GM23338 (cell line): ENCODE results near the gene ASAP2. TPM values are rescaled to one million over a fixed set of nuclear protein-coding genes. Genes with fewer than 3 reads are reported as not detected.

Experiments used
- ATAC-seq: fragments of 200-7000 bp; cut with Tn5 transposase; 3 replicates; pipeline ENCODE4 v1.9.1; 2020
- DNase-seq: peaks from one replicate; pipeline ENCODE4 v3.0.0-alpha.2; 2015; ENCODE audit warnings: low spot score
- H2AFZ ChIP-seq: fragments of 200-600 bp; sonication (generic); 2 replicates; pipeline ENCODE4 v1.8.0; 2016; ENCODE audit warnings: antibody characterized with exemption, mild to moderate bottlenecking, moderate library complexity
- H3F3A ChIP-seq: fragments of 200-600 bp; sonication (generic); replicated peaks from 2 replicates; pipeline ENCODE4 v1.8.0; 2017; ENCODE audit warnings: antibody characterized with exemption, mixed run types, low read depth
- H3K27ac ChIP-seq: fragments of 200-600 bp; sonication (generic); 2 replicates; pipeline ENCODE4 v1.6.1; 2016; ENCODE audit warnings: low read depth
- H3K27me3 ChIP-seq: fragments of 200-600 bp; sonication (generic); 2 replicates; pipeline ENCODE4 v1.8.0; 2016; ENCODE audit warnings: mild to moderate bottlenecking, mixed run types, moderate library complexity; ENCODE audit not compliant: insufficient read depth
- H3K36me3 ChIP-seq: fragments of 200-600 bp; sonication (generic); 2 replicates; pipeline ENCODE4 v1.8.0; 2016; ENCODE audit warnings: mild to moderate bottlenecking; ENCODE audit not compliant: insufficient read depth
- H3K4me1 ChIP-seq: fragments of 200-600 bp; sonication (generic); 2 replicates; pipeline ENCODE4 v1.8.0; 2016; ENCODE audit warnings: mild to moderate bottlenecking, moderate library complexity; ENCODE audit not compliant: insufficient read depth
- H3K4me2 ChIP-seq: fragments of 200-600 bp; sonication (generic); 2 replicates; pipeline ENCODE4 v1.7.1; 2017; ENCODE audit warnings: mixed run types
- H3K4me3 ChIP-seq: fragments of 200-600 bp; sonication (generic); 2 replicates; pipeline ENCODE4 v1.6.1; 2016; ENCODE audit warnings: mixed run types
- H3K79me2 ChIP-seq: fragments of 200-600 bp; sonication (generic); replicated peaks from 2 replicates; pipeline ENCODE4 v1.8.0; 2017; ENCODE audit warnings: mild to moderate bottlenecking; ENCODE audit not compliant: insufficient read depth
- H3K9me2 ChIP-seq: fragments of 200-600 bp; sonication (generic); 2 replicates; pipeline ENCODE4 v1.8.0; 2017; ENCODE audit not compliant: insufficient read depth
- H4K20me1 ChIP-seq: fragments of 200-600 bp; sonication (generic); replicated peaks from 2 replicates; pipeline ENCODE4 v1.8.0; 2017; ENCODE audit warnings: mild to moderate bottlenecking; ENCODE audit not compliant: insufficient read depth
- H3K27ac Mint-ChIP-seq: 2 replicates; pipeline ENCODE4 v1.8.0; 2020; ENCODE audit warnings: inconsistent platforms, mild to moderate bottlenecking, moderate library complexity, mixed read lengths
- H3K27me3 Mint-ChIP-seq: 3 replicates; pipeline ENCODE4 v1.8.0; 2022; ENCODE audit warnings: low read depth, mild to moderate bottlenecking, moderate library complexity, mixed read lengths, inconsistent platforms; ENCODE audit not compliant: insufficient read depth, poor library complexity
- H3K36me3 Mint-ChIP-seq: 3 replicates; pipeline ENCODE4 v1.8.0; 2021; ENCODE audit warnings: low read depth, mild to moderate bottlenecking, inconsistent platforms, moderate library complexity, mixed read lengths
- H3K4me1 Mint-ChIP-seq: 3 replicates; pipeline ENCODE4 v1.8.0; 2020; ENCODE audit warnings: mild to moderate bottlenecking, inconsistent platforms, mixed read lengths
- H3K4me3 Mint-ChIP-seq: 3 replicates; pipeline ENCODE4 v1.8.0; 2021; ENCODE audit warnings: moderate library complexity, mild to moderate bottlenecking, inconsistent platforms, mixed read lengths
- H3K9me3 Mint-ChIP-seq: 3 replicates; pipeline ENCODE4 v1.8.0; 2020; ENCODE audit warnings: moderate library complexity, mild to moderate bottlenecking, inconsistent platforms, mixed read lengths
- CREB1 ChIP-seq: fragments of 250-450 bp; sonication (Bioruptor Pico); IDR thresholded peaks from 2 replicates; pipeline ENCODE4 v1.5.0; 2020; ENCODE audit warnings: low read depth, mild to moderate bottlenecking, moderate library complexity
- EZH2 ChIP-seq: fragments of 200-600 bp; sonication (generic); IDR thresholded peaks from one replicate; pipeline ENCODE4 v1.8.0; 2017; ENCODE audit warnings: antibody characterized with exemption, mild to moderate bottlenecking, low read depth; ENCODE audit not compliant: unreplicated experiment
- EZH2phosphoT487 ChIP-seq: fragments of 200-600 bp; sonication (generic); IDR thresholded peaks from one replicate; pipeline ENCODE4 v1.8.1; 2018; ENCODE audit warnings: antibody characterized with exemption; ENCODE audit not compliant: unreplicated experiment
- JUNB ChIP-seq: IDR thresholded peaks from one replicate; pipeline ENCODE4 v1.6.1; 2016; ENCODE audit warnings: antibody characterized with exemption; ENCODE audit not compliant: unreplicated experiment
- NANOG ChIP-seq: IDR thresholded peaks from 2 replicates; pipeline ENCODE4 v1.6.1; 2016; ENCODE audit warnings: antibody characterized with exemption, borderline replicate concordance
- STAT1 ChIP-seq: IDR thresholded peaks from one replicate; pipeline ENCODE4 v1.6.1; 2016; ENCODE audit warnings: antibody characterized with exemption; ENCODE audit not compliant: unreplicated experiment
- ZNF114 ChIP-seq: fragments of 250-450 bp; sonication (Bioruptor Pico); IDR thresholded peaks from 2 replicates; pipeline ENCODE4 v1.5.0; 2020; ENCODE audit warnings: mild to moderate bottlenecking, moderate library complexity
- ZNF331 ChIP-seq: fragments of 250-450 bp; sonication (Bioruptor Pico); IDR thresholded peaks from 2 replicates; pipeline ENCODE4 v1.5.0; 2020; ENCODE audit warnings: low read depth, mild to moderate bottlenecking, moderate library complexity
- polyA plus RNA-seq: library from polyadenylated mRNA; unstranded; fragments of >200 nt; fragmentation: Nextera tagmentation; extraction: Ambion mirVana; gene quantifications from 2 replicates; pipeline ENCODE4 v1.2.1, GENCODE V29; 2016
- total RNA-seq: library from RNA; depleted of rRNA; stranded (reverse); fragments of >200 nt; shearing (Covaris generic); gene quantifications from 2 replicates; pipeline ENCODE4 v1.2.3, GENCODE V29; 2014
- TF ChIP-seq, protein P1 (sequence below), 2 experiments: fragments of 200-600 bp in 1 of 2; sonication (generic) in 1 of 2; conservative IDR thresholded peaks; 2 replicates each; pipeline versions ENCODE4 v1.5.1 to v1.6.1; 2016 to 2017; ENCODE audit warnings: antibody characterized with exemption in 2 of 2, low read depth in 2 of 2, mild to moderate bottlenecking in 2 of 2, moderate library complexity in 1 of 2
- TF ChIP-seq, protein P2 (sequence below): IDR thresholded peaks from one replicate; pipeline ENCODE4 v1.6.1; 2018; ENCODE audit warnings: antibody characterized with exemption; ENCODE audit not compliant: unreplicated experiment
- TF ChIP-seq, protein P3 (sequence below): IDR thresholded peaks from 2 replicates; pipeline ENCODE4 v1.6.1; 2016; ENCODE audit warnings: antibody characterized with exemption

Gene ASAP2
- total and polyA plus RNA-seq, 2 experiments from 2014 or later: 2.6 to 15.6 TPM

DNA sequence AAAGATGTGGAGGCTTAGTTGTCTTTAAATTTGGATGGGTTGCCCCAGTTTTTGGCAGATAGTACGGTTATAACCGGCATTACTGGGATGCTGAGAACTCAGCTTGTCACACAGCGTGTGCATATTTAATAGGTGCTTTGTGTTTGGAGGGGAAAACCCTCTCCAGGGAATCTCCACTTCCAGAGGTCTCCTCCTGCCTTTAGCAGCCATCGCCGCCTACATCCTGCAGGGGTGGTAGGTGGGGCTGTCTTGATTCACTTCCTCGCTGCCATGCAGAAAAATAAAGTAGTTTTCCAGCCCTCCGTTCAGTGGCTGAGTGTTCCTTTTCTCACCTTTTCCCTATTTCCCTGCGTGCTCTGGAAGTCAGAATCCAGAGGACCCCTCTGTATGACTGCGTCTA lies 140.3 kb downstream of the ASAP2 start:
- Mint-ChIP-seq H3K27me3 (no peaks in the 10 kb centered on the region), H3K4me1 (peaks cover 8% of the 10 kb centered on the region; the same call in 2 of the 3 replicates), H3K27ac (peak overlapping the region; percentile 18; the same call in 1 of the 2 replicates), H3K36me3 (peaks cover 21% of the 10 kb centered on the region), H3K4me3 (no peak overlapping the region), H3K9me3 (no peaks in the 10 kb centered on the region)
- Histone ChIP-seq H3K9me2 (no peaks in the 10 kb centered on the region), H3F3A (no peaks in the 10 kb centered on the region), H3K4me1 (no peaks in the 10 kb centered on the region), H3K4me2 (no peak overlapping the region), H4K20me1 (no peaks in the 10 kb centered on the region), H3K27ac (no peak overlapping the region), H2AFZ (no peak overlapping the region), H3K27me3 (no peaks in the 10 kb centered on the region), H3K4me3 (no peak overlapping the region), H3K36me3 (no peaks in the 10 kb centered on the region), H3K79me2 (no peaks in the 10 kb centered on the region)
- ATAC-seq (peak; percentile 66), DNase-seq (no peak)
- TF ChIP-seq ZNF331 (CRISPR knock-in tag) (no peak), ZNF114 (CRISPR knock-in tag) (no peak), EZH2phosphoT487 (no peak), JUNB (no peak), EZH2 (no peak), STAT1 (no peak), NANOG (no peak), CREB1 (CRISPR knock-in tag) (no peak)
- TF ChIP-seq, protein P1, sequence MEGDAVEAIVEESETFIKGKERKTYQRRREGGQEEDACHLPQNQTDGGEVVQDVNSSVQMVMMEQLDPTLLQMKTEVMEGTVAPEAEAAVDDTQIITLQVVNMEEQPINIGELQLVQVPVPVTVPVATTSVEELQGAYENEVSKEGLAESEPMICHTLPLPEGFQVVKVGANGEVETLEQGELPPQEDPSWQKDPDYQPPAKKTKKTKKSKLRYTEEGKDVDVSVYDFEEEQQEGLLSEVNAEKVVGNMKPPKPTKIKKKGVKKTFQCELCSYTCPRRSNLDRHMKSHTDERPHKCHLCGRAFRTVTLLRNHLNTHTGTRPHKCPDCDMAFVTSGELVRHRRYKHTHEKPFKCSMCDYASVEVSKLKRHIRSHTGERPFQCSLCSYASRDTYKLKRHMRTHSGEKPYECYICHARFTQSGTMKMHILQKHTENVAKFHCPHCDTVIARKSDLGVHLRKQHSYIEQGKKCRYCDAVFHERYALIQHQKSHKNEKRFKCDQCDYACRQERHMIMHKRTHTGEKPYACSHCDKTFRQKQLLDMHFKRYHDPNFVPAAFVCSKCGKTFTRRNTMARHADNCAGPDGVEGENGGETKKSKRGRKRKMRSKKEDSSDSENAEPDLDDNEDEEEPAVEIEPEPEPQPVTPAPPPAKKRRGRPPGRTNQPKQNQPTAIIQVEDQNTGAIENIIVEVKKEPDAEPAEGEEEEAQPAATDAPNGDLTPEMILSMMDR (conservative IDR thresholded peaks at IDR 0.05; ENCODE audit: low read depth in 2 of 2): no peak
- TF ChIP-seq, protein P2, sequence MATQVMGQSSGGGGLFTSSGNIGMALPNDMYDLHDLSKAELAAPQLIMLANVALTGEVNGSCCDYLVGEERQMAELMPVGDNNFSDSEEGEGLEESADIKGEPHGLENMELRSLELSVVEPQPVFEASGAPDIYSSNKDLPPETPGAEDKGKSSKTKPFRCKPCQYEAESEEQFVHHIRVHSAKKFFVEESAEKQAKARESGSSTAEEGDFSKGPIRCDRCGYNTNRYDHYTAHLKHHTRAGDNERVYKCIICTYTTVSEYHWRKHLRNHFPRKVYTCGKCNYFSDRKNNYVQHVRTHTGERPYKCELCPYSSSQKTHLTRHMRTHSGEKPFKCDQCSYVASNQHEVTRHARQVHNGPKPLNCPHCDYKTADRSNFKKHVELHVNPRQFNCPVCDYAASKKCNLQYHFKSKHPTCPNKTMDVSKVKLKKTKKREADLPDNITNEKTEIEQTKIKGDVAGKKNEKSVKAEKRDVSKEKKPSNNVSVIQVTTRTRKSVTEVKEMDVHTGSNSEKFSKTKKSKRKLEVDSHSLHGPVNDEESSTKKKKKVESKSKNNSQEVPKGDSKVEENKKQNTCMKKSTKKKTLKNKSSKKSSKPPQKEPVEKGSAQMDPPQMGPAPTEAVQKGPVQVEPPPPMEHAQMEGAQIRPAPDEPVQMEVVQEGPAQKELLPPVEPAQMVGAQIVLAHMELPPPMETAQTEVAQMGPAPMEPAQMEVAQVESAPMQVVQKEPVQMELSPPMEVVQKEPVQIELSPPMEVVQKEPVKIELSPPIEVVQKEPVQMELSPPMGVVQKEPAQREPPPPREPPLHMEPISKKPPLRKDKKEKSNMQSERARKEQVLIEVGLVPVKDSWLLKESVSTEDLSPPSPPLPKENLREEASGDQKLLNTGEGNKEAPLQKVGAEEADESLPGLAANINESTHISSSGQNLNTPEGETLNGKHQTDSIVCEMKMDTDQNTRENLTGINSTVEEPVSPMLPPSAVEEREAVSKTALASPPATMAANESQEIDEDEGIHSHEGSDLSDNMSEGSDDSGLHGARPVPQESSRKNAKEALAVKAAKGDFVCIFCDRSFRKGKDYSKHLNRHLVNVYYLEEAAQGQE: no peak
- TF ChIP-seq, protein P3, sequence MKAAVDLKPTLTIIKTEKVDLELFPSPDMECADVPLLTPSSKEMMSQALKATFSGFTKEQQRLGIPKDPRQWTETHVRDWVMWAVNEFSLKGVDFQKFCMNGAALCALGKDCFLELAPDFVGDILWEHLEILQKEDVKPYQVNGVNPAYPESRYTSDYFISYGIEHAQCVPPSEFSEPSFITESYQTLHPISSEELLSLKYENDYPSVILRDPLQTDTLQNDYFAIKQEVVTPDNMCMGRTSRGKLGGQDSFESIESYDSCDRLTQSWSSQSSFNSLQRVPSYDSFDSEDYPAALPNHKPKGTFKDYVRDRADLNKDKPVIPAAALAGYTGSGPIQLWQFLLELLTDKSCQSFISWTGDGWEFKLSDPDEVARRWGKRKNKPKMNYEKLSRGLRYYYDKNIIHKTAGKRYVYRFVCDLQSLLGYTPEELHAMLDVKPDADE: no peak
